ENCODE data around the gene CDC42SE2. TPM values are rescaled to one million over a fixed set of nuclear protein-coding genes. Genes with fewer than 3 reads are reported as not detected.
A peak's percentile ranks its signal among the peaks of the same experiment; 100 is the strongest.
"Not testable (repeated sequence)": the region's sequence is repeated elsewhere in the genome, so short reads cannot be mapped to it uniquely, and the experiment has no call there.

The CDC42SE2 gene
- total RNA-seq, 4 donors from 2014 or later = 23.9 to 29.6 (median 26.4) TPM

DNA sequence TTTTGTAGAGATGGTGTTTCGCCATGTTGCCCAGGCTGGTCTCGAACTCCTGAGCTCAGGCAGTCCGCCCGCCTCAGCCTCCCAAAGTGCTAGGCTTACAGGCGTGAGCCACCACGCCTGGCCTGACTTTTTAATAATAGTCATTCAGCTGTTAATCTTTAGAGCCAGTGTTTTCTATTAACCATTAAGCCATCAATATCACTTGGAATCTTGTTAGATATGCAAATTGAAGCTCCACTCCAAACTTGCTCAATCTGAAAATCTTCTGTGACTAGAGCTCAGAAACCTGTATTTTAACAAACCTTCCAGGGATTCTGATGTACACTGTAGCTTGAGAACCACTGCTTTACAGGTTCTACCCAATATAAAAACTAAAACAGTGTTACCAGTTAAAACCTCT is 113.5 kb downstream of the CDC42SE2 start:
- Histone ChIP-seq H3K4me1 (peaks cover 4 to 9% of the 10 kb centered on the region in 2 donors), H3K9me3 (no peaks in the 10 kb centered on the region), H3K27ac (no peak overlapping the region), H3K27me3 (no peaks in the 10 kb centered on the region), H3K36me3 (no peaks in the 10 kb centered on the region), H3K4me3 (no peak overlapping the region)
- ATAC-seq = no peak
- intact Hi-C loops (cut with DNase I; ENCODE audit: low total_unique reads) (no loop called here), in situ Hi-C loops (cut with MboI; ENCODE audit: low sequenced_read_pairs in 4 of 4) (no loop called here)
- TF ChIP-seq POLR2A (IDR thresholded peaks at IDR 0.05) = no peak
- no peak for TF ChIP-seq CTCF (IDR thresholded peaks at IDR 0.05 in 4 of 5, conservative IDR thresholded peaks at IDR 0.05 in 1 of 5)
- DNase-seq = no peak

DNA sequence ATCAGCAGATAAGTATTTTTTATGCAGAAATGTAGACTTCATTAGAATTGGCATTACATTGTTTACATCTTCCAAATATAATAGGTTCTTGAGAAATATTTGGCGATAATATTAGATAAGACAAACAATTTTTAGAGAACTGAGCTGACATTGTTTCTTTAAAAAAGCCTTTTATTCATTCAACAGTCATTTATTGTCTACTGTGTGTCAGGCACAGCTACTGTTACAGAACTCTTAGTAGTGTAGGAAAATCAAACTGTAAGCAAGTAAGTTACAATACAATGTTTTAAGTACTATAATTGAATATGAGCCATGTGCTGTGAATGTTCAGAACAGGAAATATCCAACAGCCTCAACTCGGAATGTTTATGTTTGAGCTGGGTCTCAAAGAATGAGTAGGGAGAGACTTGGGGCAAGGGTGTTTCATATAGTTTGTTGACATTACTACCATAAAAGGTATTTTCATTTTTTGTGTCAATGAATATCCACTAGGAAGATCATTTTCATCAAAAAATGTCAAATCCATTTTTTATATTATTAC is 114.0 kb downstream of the CDC42SE2 start:
- Histone ChIP-seq H3K9me3 (no peaks in the 10 kb centered on the region), H3K4me1 (peaks cover 4 to 9% of the 10 kb centered on the region in 2 donors), H3K27me3 (no peaks in the 10 kb centered on the region), H3K4me3 (no peak overlapping the region), H3K36me3 (no peaks in the 10 kb centered on the region), H3K27ac (peak overlapping the region in 2 of 4 donors; percentile 56 to 69)
- ATAC-seq (no peak), DNase-seq (no peak)
- in situ Hi-C loops (cut with MboI; ENCODE audit: low sequenced_read_pairs in 4 of 4) (no loop called here), intact Hi-C loops (cut with DNase I; ENCODE audit: low total_unique reads) (no loop called here)
- no peak for TF ChIP-seq CTCF (IDR thresholded peaks at IDR 0.05 in 4 of 5, conservative IDR thresholded peaks at IDR 0.05 in 1 of 5)
- TF ChIP-seq POLR2A (IDR thresholded peaks at IDR 0.05) = no peak

- ATAC-seq (no peak), DNase-seq (no peak)
- Histone ChIP-seq H3K27me3 (no peaks in the 10 kb centered on the region), H3K4me1 (peaks cover 4 to 9% of the 10 kb centered on the region in 2 donors), H3K9me3 (no peaks in the 10 kb centered on the region), H3K36me3 (no peaks in the 10 kb centered on the region), H3K27ac (peak overlapping the region; percentile 19 to 69 (median 58)), H3K4me3 (no peak overlapping the region)
- intact Hi-C loops (cut with DNase I; ENCODE audit: low total_unique reads) = no loop called here
- in situ Hi-C loops (cut with MboI; ENCODE audit: low sequenced_read_pairs in 4 of 4) = no loop called here
- TF ChIP-seq CTCF (IDR thresholded peaks at IDR 0.05 in 4 of 5, conservative IDR thresholded peaks at IDR 0.05 in 1 of 5) = no peak
- TF ChIP-seq POLR2A (IDR thresholded peaks at IDR 0.05) = no peak
Measured at GRCh38 chr5:131378721-131379541, 115.1 kb downstream of the CDC42SE2 start.

- Histone ChIP-seq H3K27ac (peak overlapping the region; percentile 23 to 69 (median 58)), H3K36me3 (no peaks in the 10 kb centered on the region), H3K9me3 (no peaks in the 10 kb centered on the region), H3K4me3 (no peak overlapping the region), H3K4me1 (peaks cover 4 to 9% of the 10 kb centered on the region in 2 donors), H3K27me3 (no peaks in the 10 kb centered on the region)
- intact Hi-C loops (cut with DNase I; ENCODE audit: low total_unique reads) = no loop called here
- TF ChIP-seq CTCF (IDR thresholded peaks at IDR 0.05 in 4 of 5, conservative IDR thresholded peaks at IDR 0.05 in 1 of 5) (no peak), POLR2A (IDR thresholded peaks at IDR 0.05) (peak in 1 of 2 donors; percentile 6)
- DNase-seq (no peak), ATAC-seq (peak; percentile 48 to 57)
- in situ Hi-C loops (cut with MboI; ENCODE audit: low sequenced_read_pairs in 4 of 4) = no loop called here
Measured at GRCh38 chr5:131379723-131380122, 115.9 kb downstream of the CDC42SE2 start.

- H3K36me3 ChIP-seq; H3K4me1 ChIP-seq; intact Hi-C loops (cut with DNase I; ENCODE audit: low total_unique reads); H3K27me3 ChIP-seq; H3K4me3 ChIP-seq; ATAC-seq; DNase-seq; in situ Hi-C loops (cut with MboI; ENCODE audit: low sequenced_read_pairs in 4 of 4); H3K9me3 ChIP-seq: not testable (repeated sequence)
- H3K27ac ChIP-seq = peak overlapping the region; percentile 23 to 69 (median 58)
Measured at GRCh38 chr5:131380238-131380637, 116.4 kb downstream of the CDC42SE2 start.
